ENCODE data around the gene RHBDL1.

DNA sequence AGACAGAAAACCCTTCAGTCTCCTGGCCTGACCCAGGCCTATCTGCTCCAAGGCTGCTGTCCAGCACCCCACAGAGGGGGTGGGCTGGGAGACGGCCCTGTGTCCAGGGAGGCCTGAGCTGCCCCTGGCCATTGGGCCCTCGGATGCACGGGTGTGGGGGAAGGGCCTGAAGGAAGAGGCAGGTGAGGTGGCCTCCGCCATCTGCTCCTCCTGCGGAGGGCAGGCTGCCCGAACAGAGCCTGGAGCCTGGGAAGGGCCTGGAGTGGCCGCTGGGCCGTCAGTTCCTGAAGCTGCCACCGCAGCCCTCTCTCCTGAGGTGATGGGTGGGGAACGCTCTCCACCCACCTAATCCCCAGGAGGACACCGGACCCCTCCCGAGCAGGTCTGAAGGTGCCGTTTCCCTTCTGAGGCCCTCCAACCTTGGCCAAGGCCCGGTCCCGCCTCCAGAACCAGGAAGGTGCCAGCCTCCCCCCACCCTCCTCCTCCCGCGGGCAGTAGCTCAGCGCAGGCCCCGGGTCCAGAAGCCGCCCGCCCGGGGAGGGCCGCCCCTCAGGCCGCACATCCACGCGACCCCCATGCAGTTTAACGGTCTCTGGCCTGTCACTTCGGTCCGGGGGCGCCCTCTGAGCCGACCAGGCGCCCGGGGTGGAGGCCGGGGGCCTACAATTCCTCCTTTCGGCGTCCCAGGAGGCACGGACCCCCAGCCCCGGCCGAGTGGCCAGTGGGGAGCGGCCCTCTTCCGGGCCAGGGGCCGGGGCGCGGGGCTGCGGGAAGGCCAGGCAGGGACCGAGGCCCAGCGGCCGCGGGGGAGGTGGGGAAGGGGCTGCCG lies 29.3 kb downstream of the RHBDL1 start:
- TF ChIP-seq, protein P1, sequence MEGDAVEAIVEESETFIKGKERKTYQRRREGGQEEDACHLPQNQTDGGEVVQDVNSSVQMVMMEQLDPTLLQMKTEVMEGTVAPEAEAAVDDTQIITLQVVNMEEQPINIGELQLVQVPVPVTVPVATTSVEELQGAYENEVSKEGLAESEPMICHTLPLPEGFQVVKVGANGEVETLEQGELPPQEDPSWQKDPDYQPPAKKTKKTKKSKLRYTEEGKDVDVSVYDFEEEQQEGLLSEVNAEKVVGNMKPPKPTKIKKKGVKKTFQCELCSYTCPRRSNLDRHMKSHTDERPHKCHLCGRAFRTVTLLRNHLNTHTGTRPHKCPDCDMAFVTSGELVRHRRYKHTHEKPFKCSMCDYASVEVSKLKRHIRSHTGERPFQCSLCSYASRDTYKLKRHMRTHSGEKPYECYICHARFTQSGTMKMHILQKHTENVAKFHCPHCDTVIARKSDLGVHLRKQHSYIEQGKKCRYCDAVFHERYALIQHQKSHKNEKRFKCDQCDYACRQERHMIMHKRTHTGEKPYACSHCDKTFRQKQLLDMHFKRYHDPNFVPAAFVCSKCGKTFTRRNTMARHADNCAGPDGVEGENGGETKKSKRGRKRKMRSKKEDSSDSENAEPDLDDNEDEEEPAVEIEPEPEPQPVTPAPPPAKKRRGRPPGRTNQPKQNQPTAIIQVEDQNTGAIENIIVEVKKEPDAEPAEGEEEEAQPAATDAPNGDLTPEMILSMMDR (IDR thresholded peaks at IDR 0.05) = no peak
- TF ChIP-seq POLR2A (IDR thresholded peaks at IDR 0.05) = no peak

All from uterus (tissue), 2 donors.